ACC112 (cell line): ENCODE measurements around the gene LPCAT1.
"Not testable (repeated sequence)": the region's sequence is repeated elsewhere in the genome, so short reads cannot be mapped to it uniquely, and the experiment has no call there.

ENCODE experiments used
- H2AFZ ChIP-seq: fragments of 200-600 bp; sonication (generic); one replicate; pipeline ENCODE4 v1.6.0; 2017; ENCODE audit warnings: antibody characterized with exemption, low read length; ENCODE audit not compliant: unreplicated experiment
- H3K27ac ChIP-seq: fragments of 200-600 bp; sonication (generic); 2 replicates; pipeline ENCODE4 v1.5.1; 2014; ENCODE audit warnings: low read depth, mild to moderate bottlenecking, antibody characterized with exemption, low read length, moderate library complexity
- H3K27me3 ChIP-seq: fragments of 200-600 bp; sonication (generic); 2 replicates; pipeline ENCODE4 v1.6.1; 2014; ENCODE audit warnings: mild to moderate bottlenecking, antibody characterized with exemption, low read length, moderate library complexity, mixed read lengths; ENCODE audit not compliant: insufficient read depth
- H3K36me3 ChIP-seq: fragments of 200-600 bp; sonication (generic); 2 replicates; pipeline ENCODE4 v1.6.1; 2016; ENCODE audit warnings: mild to moderate bottlenecking, antibody characterized with exemption, low read length, moderate library complexity, mixed read lengths; ENCODE audit not compliant: insufficient read depth
- H3K4me1 ChIP-seq: fragments of 200-600 bp; sonication (generic); one replicate; pipeline ENCODE4 v1.6.1; 2016; ENCODE audit warnings: low read length, mixed read lengths; ENCODE audit not compliant: insufficient read depth, unreplicated experiment, control insufficient read depth
- H3K4me3 ChIP-seq: fragments of 200-600 bp; sonication (generic); 2 replicates; pipeline ENCODE4 v1.5.1; 2014; ENCODE audit warnings: mild to moderate bottlenecking, low read depth, low read length
- H3K79me2 ChIP-seq: fragments of 200-600 bp; sonication (generic); one replicate; pipeline ENCODE4 v1.6.0; 2016; ENCODE audit warnings: low read length; ENCODE audit not compliant: control insufficient read depth, unreplicated experiment, insufficient read depth

LPCAT1 gene

DNA sequence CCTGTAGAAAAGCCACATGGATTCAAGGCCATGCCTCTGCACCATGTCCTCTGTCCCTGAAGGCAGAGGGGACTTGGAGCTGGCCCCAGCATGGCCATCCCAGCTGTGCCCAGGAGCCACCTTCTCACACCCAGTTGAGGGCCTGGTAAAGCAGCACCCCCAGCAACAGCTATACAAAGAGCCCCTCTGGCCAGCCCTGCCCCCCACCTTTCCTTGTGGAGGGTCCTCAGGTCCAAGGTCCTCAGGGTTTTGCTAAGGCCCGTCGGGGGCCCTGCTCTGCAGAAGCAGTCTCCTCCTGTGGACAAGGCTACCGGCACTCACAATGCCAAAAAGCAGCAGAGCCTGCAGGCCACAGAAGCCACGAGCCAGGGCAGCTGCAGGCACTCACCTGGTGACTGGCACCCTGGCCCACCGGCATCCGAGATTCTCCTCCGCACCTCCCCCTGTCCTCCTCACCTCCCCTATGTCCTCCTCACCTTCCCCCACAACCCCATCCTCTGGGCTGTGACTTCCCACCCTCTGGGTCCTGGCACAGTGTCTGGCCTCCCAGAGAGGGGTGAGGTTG lies 39.9 kb upstream of the LPCAT1 start:
- H3K27me3 ChIP-seq: no peaks in the 10 kb centered on the region
- no peak overlapping the region for H3K27ac ChIP-seq
- H3K36me3 ChIP-seq: no peaks in the 10 kb centered on the region
- H3K79me2 ChIP-seq: no peaks in the 10 kb centered on the region
- H3K4me1 ChIP-seq: peaks cover 42% of the 10 kb centered on the region
- H3K4me3 ChIP-seq: no peak overlapping the region
- no peak overlapping the region for H2AFZ ChIP-seq

DNA sequence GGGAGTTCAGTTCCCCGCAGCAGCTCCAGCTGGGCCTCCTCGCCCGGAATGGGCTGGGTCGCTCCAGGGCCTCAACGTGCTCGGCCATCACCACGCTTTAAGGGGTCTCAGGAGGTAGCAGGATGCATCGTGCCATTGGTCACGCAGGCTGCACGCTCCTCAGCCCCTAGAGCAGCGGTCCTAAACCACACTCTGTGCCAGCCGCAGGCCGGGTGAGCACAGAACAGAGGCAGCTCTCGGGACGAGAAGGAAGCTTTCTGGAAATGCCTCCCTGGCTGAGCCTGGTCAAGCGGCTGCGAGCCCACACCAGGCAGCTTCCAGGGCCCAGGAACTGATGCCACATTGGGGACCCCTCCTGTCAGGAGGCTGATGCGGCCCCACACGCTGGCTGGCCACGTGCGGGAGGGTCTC lies 39.3 kb upstream of the LPCAT1 start:
- Histone ChIP-seq H3K4me3 (no peak overlapping the region), H3K4me1 (peaks cover 35% of the 10 kb centered on the region), H3K36me3 (no peaks in the 10 kb centered on the region), H3K79me2 (no peaks in the 10 kb centered on the region), H3K27me3 (no peaks in the 10 kb centered on the region), H3K27ac (no peak overlapping the region), H2AFZ (no peak overlapping the region)

DNA sequence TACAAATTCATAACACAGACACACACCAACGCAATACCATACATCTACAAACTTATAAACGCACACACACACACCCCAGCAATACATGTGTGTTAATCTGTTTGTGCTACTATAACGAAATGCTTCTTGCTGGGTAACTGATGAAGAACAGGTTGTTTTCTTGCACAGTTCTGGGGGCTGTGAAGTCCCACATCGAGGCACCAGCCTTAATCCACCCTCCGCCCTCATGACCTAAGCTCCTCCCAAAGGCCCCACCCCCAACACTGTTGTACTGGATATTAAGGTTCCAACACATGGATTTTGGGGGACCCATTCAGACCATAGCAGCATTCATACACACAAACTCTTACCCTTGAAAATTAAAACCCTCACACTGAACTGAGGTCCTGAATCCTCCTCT lies 38.8 kb upstream of the LPCAT1 start:
- Histone ChIP-seq H3K79me2 (no peaks in the 10 kb centered on the region), H3K27ac (no peak overlapping the region), H3K36me3 (no peaks in the 10 kb centered on the region), H3K4me3 (no peak overlapping the region), H3K27me3 (no peaks in the 10 kb centered on the region), H3K4me1 (peaks cover 31% of the 10 kb centered on the region), H2AFZ (no peak overlapping the region)

DNA sequence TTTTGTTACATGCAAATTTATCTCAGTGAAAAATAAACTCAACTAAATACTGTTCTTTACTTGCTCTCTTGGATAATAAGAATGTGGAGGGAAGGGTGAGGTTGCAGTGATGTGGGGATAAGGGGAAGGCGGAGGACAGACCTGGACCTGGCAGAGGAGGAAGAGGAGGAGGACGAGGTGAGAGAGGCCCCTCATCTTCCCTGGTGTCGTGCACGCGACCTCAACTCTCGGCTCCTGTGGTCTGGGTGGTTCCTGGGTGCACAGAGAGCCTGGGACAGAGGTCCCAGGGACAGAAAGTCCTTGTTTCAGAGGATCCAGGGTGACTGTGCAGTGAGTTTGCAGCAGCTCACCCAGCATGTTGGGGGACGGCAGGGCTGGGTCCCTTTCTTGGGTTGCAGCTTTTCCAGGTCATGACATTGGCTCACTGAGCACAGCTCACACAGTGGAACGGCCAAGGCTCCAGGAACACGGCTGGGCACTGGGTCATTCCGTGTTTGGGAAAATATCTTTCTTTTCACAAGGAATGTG lies 37.7 kb upstream of the LPCAT1 start:
- Histone ChIP-seq H3K4me1 (peaks cover 27% of the 10 kb centered on the region), H3K27me3 (no peaks in the 10 kb centered on the region), H3K4me3 (no peak overlapping the region), H2AFZ (no peak overlapping the region), H3K79me2 (no peaks in the 10 kb centered on the region), H3K27ac (no peak overlapping the region), H3K36me3 (no peaks in the 10 kb centered on the region)

DNA sequence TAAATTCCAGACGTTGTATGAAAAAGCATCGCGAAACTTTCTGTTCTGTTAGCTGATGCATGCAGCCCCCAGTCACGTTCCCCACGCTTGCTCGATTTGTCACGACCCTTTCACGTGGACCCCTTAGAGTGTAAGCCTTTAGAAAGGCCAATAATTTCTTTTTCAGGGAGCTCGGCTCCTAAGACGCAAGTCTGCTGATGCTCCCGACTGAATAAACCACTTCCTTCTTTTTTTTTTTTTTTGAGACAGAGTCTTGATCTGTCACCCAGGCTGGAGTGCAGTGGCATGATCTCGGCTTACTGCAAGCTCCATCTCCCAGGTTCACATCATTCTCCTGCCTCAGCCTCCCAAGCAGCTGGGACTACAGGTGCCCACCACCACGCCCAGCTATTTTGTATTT lies 36.7 kb upstream of the LPCAT1 start:
- not testable (repeated sequence) for H3K27ac ChIP-seq, H3K4me3 ChIP-seq, H3K27me3 ChIP-seq, H3K36me3 ChIP-seq, H3K79me2 ChIP-seq, H2AFZ ChIP-seq
- peaks cover 24% of the 10 kb centered on the region for H3K4me1 ChIP-seq

DNA sequence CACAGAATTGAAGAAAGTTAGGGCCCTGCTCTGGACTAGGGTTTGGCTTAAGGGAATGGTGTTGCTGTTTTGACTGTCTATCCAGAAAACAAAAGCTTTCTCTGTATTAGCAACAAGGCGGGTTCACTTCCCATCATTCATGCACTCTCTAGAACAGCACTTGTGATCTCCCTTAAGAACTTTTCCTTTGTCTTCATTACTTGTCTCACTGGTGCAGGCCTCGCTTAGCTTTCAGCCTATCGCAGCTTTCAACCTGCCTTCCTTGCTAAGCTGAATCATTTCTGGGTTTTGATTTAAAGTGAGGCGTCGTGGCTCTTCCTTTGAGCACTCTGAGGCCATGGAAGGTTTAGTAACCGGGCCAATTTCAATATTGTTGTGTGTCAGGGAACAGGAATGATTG lies 35.2 kb upstream of the LPCAT1 start:
- no peak overlapping the region for H2AFZ ChIP-seq
- H3K4me1 ChIP-seq: peaks cover 29% of the 10 kb centered on the region
- no peak overlapping the region for H3K4me3 ChIP-seq
- no peaks in the 10 kb centered on the region for H3K79me2 ChIP-seq
- no peaks in the 10 kb centered on the region for H3K36me3 ChIP-seq
- no peak overlapping the region for H3K27ac ChIP-seq
- no peaks in the 10 kb centered on the region for H3K27me3 ChIP-seq

DNA sequence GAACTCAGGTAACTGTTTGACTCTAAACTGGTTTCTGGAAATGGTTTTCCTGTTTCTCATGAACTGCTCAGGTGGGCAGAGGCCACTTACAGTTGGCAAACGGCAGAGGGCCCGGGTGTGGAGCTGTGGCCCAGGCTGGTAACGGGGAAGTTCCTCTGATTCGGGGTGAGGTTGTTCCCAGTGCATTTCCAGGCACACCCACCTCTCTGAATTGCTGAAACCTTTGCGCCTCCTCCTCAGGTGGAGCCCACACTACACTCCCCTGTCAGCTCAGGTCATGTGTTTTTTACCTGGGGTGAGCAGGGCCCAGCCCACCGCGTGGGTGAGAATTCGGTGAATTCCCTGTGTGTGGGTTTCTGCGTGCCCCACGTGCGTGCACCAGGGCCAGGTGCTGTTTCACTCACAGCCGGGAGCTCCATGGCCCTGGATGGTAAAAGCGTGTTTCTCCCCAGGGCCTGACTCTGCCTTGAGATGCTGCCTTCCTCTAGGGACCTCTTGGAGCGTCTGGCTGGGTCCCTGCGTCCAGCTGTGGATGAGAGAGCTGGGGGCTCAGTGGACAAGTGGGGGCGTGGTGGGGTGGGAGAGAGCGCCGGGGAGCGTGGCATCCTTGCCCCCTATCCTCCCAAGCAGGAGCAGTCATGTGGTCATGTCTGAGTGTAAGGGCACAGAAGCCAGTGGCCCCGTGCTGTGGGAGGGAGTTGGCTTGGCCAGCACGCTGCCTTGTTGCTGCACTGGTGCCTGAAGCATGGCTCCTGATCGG lies 33.5 kb upstream of the LPCAT1 start:
- H2AFZ ChIP-seq: no peak overlapping the region
- peaks cover 28% of the 10 kb centered on the region for H3K4me1 ChIP-seq
- H3K27me3 ChIP-seq: no peaks in the 10 kb centered on the region

DNA sequence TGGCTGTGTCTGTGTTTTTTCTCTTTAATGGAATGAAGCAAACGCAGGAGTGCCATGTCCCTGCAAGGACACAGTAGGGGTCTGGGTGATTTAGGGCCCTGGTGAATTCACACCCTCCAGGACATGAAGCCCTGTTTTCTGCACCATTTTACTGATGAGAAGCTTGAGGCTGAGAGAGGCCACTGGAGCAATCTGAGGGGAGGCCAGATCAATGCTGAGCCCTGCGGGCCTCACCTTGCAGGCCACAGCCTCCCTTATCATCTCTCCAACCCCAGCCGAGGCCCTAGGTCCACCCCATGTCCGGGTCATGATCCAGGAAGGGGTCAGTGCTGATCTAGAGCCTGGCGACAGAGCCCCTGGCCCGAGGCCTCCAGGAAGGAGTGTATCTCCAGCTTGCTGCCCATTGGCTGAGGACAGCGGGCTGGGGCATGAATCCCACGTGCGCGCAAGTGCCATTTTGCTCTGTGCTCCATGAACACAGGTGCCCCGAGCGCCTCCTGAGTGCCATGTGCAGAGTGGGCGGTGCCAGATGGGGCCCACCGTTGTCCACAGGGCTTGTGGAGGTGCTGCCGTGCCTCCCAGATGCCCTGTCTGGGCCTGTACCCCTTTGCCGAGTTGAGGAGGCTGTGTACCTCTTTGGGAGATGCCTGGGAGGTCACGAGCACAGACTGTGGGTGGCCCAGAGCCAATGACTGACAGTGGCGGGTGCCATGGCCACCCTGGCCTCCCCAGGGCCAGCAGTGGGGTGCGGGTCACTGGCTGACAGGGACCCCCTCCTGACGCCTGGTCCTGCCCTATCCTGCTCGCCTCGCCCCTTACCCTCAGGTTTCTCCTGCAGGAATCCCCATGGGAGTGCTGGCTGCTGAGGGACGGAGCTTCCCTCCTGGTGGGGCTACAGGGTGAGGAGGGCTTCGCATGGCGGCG lies 32.3 kb upstream of the LPCAT1 start:
- Histone ChIP-seq H3K4me1 (peaks cover 30% of the 10 kb centered on the region), H3K27ac (no peak overlapping the region), H3K27me3 (no peaks in the 10 kb centered on the region), H3K36me3 (no peaks in the 10 kb centered on the region), H2AFZ (no peak overlapping the region), H3K4me3 (no peak overlapping the region), H3K79me2 (no peaks in the 10 kb centered on the region)

More for the DNA sequence above, 33.5 kb upstream of the LPCAT1 start:
- Histone ChIP-seq H3K79me2 (no peaks in the 10 kb centered on the region), H3K36me3 (no peaks in the 10 kb centered on the region), H3K27ac (no peak overlapping the region), H3K4me3 (no peak overlapping the region)

DNA sequence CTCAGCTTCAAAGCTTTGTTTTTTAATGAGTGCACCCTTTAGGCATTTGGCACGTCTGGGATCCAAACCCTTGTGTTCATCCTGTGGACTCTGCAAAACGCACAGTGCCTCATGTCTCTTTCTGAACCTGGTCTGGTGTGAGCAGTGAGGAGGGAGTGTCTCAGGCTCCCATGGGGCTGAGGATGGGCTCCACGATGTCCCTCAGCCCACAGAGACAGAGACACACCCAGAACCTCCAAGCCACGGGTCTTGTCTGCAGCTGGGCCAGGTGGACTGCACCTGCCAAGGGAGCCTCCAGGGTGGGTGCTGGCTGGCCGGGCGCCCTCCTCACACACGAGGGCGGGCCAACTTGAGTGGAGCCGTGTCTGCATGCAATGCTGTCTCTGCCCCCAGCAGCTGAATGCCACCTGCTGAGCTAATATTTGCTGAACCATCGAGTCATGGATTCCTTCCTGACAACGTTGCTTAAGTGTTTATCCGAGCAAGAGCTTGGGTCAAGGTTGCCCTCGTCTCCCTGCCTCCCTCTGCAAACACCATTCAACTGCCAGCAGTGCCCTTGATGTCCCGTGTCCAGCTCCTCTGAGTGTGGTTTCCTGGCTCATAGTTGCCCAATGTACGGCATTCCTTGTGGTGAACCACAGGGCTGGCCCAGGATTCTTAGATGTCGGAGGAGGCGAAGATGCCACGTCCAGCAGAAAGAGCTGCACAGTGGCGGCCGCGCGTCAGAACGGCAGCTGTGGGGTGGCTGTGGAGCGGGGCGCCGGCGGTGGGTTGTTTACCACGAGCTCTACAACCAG lies 31.4 kb upstream of the LPCAT1 start:
- Histone ChIP-seq H3K4me3 (no peak overlapping the region), H3K79me2 (no peaks in the 10 kb centered on the region), H3K36me3 (no peaks in the 10 kb centered on the region), H3K27ac (no peak overlapping the region), H3K27me3 (no peaks in the 10 kb centered on the region), H2AFZ (no peak overlapping the region), H3K4me1 (peaks cover 30% of the 10 kb centered on the region)

DNA sequence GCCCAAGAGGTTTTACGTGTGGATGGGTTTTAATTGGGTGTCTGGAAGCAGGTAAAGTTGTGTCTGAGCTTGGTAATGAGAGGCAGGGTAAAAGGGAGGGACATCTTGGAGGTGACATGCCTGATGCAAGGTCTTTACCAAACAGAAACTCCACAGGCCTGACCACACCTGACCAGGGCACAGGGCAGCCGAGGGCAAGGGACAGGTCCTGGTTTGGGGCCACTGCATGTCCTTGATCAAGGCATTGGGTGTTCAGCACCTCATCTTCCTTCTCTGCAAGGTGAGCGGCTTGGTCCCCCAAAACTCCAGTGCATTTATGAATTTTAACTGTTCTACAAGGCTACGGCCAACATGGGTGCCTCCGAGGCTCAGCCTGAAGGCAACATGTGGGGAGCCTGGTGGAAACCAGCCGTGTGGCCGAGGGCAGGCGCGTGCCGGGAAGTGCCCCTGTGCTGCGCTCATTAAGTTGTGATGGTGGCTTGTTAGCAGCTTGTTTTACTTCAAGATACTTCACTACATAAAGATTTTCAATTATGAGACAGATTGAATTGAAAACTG lies 30.7 kb upstream of the LPCAT1 start:
- H3K4me1 ChIP-seq: peaks cover 30% of the 10 kb centered on the region
- no peak overlapping the region for H2AFZ ChIP-seq
- H3K27me3 ChIP-seq: no peaks in the 10 kb centered on the region
- H3K79me2 ChIP-seq: no peaks in the 10 kb centered on the region
- no peak overlapping the region for H3K27ac ChIP-seq
- no peaks in the 10 kb centered on the region for H3K36me3 ChIP-seq
- no peak overlapping the region for H3K4me3 ChIP-seq
